Stimulated activated CD8-positive, alpha-beta memory T cell treated with anti-CD3 and anti-CD28 coated beads, Interleukin-12 subunit alpha, Interleukin-12 subunit beta, amount 100 ng/mL, for 24 hours (primary cell): ENCODE results near the gene YDJC.
"Not testable (repeated sequence)": the region's sequence is repeated elsewhere in the genome, so short reads cannot be mapped to it uniquely, and the experiment has no call there.

ENCODE experiments used
- DNase-seq: peaks from one replicate; pipeline ENCODE4 v3.0.0-alpha.2; 2020; ENCODE audit errors: extremely low read depth

The YDJC gene

DNA sequence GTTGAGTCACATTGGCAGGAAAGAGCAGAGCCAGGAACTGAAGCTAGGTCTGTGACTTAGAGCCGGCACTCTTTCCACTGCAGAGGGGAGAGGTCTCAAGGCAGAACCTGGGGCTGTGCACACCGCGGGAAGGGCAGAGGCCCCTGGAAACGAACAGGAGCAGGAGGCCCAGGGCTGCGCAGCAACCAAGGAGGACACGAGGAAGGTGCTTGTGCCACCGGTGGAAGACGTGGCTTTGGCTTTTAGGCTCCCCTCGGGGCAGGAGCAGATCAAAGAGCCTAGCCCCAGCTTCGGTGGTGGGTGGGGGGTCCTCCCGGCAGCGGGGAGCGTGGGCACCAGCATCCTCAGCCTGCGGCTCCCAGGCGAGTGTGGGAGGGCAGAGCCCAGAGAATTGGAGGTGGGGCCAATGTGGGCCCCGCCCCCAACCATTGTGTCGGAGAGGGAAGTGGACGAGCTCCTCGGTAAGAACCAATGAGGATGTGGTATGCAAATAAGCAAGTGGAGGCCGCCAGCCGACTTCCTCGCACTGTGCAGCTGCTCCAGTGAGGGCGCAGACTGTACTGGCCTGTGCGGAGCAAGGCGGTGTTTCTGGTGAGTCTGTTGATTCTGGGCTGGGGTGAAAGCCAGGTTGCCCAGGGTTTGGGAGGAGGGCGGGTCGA is 2.5 kb upstream of the YDJC start, which contains the start of gene CCDC116:
Gene CCDC116, plus strand, starts transcription at position 524 of the 659 bp plus-strand sequence. CDS start 422 bp downstream, outside the sequence.
- no peak for DNase-seq

DNA sequence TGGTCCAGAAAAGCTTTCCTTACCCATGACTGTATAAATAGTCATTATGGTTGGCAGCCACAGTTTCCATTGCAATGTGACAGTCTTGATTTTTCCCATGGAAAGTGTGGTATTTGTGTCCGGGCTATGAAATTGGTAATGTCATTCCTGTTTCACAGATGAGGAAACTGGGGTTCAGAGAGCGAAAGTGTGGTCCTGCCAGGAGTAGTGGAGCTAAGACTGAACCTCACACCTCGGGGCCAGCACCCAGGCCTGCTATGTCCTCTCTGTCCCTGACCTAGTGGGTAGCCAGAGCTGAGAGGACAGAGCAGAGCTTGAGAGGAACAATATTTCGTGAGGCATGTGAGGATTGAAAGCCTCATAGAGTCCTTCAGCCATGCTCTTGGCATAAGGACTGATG is 1.2 kb upstream of the YDJC start:
- no peak for DNase-seq

DNA sequence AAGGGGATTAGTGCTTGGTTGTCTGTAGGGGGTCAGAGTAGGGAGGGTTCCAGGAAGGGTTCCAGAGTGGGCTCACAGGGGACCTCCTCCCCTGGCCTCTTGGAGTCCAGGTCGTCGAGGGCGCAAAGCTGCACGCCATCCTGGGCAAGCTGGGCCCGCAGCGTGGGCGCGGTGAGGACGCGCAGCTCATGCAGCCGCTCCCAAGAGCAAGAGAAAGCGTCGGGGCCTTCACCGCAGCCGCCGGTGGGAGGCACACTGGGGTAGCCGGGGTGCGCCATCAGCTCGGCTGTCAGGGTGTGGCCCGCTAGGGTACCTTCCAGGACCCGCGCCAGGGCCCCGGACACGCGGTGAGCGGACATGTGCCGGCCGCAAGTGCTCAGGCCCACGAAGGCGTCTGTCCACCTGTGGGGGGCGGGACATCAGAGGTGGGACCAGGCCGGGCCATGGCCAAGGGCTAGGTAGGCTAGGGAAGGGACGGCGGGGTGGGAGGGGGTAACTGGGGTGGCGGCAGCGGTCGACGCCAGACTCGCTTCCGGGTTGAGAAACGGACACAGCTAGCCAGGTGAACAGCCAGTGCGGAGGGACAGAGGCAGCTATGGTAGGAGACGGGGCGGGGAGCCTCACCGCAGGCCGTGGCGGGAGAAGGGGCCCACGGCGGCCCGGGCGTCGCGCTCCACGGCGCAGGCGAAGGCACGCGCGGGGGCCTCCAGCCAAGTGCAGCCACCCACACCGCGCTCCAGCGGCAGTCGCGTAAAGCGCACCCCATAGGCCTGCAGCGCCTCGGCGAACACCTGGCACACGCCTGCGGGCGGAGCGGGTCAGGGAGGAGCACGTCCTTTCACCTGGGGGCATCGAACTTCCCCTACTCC is 1.2 kb downstream of the YDJC start:
- DNase-seq, result no peak

DNA sequence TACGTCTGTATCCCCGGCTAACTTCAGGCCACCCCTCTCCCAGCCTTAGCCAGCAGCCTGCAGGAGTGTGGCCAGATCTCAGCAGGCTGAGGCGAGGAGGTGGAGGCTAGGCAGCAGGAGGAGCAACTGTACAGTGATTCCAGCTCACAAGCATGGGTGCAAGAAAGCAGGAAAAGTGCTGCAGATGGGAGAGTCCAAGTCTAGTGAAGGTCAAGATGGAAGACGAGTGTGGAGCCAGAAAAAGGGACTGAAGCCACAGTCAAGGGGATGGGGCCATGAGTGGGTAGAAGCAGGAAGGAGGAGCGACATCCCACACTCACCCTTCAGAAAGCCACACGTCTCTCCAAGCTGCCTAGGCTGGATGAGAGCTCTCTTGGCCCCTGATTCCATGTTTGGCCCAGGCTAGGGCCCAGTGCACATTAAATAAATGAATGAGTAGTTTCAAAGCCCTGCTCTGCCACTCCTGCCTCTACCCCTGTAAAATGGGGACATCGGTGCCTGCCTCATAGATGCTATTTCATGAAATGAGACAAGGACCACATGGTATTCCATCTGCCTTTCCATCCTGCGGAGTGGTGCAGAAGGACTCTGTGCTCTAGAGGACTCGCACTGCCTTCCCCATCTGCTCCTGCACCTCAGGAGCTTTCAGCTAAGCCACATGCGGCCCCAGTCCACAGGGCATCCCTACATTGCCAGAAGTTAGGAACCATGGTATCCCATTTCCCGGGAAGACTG is 2.9 kb downstream of the YDJC start:
- no peak for DNase-seq

DNA sequence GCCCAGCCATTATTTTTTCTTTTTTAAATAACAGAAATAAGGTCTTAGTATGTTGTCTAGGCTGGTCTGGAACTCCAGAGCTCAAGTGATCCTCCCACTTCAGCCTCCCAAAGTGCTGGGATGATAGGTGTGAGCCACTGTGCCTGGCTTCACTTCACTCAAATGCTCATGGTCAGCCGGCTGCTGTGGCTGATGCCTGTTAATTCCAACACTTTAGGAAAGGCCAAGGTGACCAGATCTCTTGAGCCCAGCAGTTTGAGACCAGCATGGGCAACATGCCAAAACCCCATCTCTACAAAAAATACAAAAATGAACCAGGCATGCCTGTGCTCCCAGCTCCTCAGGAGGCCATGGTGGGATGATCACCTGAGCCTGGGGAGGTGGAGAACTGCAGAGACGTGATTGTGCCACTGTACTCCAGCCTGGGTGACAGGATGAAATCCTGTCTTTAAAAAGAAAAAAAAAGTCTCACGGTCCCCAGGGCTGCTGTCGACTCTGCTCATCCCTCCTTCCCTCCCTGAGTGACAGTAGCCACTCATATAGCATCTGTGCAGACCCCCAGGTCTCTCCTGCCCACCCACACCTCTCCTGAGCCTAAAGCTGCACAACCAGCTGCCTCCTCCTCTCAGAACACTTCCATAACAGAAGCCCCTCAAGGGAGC is 3.6 kb downstream of the YDJC start:
- DNase-seq, result no peak

DNA sequence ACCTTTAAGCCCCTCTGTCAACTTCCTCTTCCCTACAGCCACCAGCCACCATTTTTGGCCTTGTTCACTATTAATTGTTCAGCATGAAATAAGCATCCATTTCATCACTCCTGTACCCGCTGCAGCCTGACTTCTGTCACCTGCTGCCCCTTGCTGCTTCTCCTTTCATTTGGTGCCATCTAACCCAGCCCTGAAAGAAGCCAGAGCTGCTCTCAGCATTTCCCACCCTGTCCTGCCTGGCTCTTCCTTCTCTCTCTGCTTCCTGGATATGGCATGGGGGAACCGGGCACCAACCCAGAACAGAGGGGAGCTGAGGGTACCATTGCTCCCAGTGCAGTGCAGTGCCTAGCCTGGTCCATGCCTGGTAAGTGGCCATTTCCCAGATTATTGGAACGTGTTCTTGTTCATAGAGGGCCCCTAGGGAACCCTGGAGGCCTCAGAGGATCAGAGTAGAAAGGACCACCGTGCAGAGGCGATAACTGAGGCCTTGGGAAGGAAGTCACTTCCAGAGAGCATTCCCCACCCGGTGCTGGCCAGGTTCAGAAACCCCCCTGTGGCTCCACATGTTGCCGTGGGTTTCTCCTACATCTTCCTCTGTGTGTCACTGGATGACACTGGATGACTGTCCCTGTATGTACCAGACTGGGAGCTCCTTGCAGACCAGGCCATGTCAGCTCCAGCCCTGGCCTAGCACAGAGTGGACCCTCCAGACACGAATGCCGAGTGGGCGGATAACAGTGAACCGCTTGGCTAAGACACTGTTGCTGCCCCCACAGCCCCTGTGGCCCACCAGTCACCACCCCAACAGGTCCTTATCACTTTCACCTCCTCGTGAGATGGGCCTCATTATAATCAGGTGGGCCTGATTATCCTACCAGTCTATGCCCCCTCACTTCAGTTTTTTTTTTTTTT is 4.7 kb downstream of the YDJC start:
- DNase-seq, result no peak

DNA sequence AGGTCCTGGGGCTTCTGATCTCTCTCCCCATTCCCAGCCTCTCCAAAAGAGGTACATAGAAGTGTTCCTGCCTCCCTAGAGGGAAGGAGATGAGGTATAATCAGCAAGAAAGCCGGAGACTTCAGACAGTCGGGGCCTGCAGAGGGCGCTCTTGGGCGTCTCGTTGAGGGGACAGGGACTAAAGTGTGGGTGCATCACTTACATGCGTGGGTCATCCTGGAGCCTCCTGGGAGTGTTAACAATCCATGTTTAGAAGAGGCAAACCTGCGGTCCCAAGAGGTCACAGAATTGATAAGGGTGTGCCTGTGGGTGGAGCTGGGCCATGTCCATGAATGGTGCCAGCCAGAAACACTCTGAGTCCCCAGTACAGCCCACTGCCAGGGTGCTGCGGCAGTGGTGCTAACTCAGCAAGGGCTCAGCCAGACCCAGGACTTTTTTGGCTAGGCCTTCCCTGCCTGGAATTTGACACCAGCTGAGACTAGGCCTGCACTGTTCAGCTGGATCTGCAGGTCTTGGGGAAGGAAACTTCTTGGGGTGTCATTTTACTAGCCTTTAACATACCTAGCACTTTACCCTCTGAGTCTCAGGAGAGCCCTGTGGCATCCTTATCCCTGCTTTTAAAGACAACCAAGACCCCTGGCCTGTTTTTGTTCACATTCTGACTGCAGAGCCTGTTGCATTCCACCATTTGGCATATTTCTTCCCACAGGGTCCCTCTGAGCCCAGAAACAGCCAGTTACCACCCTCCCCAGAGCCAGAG is 5.5 kb downstream of the YDJC start:
- DNase-seq, result no peak

DNA sequence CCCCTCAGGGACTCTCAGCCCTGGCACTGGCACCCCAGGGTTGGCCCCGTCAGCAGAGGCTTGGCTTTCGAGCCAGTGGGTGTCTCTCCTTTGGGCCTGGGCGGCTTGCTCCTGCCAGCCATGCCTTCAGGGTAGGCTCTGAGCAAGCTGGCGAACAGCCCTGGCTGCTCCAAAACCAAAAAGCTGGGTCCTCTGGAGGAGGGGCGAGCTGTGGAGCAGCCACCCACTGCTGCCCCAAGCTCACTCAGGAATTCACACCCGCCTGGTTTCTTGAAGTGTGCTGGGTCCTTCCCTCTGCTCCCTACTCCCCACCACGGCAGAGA is 6.2 kb downstream of the YDJC start:
- DNase-seq, result no peak

DNA sequence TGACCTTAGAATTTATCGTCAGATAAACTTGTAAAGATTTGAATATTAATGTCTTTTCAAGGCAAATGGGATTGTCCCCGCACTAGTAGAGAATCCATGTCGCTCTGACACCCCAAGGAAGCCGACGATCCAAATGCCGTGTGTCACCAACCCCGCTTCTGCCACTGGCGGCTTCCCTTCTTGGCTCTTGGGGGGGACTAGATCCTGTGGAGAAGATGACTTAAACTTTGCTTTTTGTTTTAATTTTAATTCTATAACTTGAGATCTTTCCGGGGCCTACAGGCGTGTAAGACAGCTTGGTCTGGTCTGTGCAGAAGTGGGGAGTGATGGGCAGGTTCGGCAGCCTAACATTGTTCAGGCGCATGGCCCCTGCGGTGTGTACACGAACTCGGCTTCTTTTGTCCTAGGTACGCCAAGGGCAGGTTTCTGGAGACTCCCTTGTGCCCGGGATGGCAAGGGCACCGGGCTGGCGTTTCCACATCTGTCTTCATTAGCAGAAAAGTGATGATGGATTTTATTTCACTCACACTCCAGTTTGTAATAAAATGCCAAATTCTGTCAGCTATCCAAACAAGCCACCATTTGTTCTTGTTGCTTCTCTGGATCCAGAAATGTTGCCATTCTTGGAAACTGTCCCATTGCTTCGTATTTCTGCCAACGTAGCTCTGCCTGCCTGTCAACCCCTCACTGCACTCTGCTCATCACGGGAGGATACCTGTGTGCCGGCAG is 6.7 kb downstream of the YDJC start:
- no peak for DNase-seq

DNA sequence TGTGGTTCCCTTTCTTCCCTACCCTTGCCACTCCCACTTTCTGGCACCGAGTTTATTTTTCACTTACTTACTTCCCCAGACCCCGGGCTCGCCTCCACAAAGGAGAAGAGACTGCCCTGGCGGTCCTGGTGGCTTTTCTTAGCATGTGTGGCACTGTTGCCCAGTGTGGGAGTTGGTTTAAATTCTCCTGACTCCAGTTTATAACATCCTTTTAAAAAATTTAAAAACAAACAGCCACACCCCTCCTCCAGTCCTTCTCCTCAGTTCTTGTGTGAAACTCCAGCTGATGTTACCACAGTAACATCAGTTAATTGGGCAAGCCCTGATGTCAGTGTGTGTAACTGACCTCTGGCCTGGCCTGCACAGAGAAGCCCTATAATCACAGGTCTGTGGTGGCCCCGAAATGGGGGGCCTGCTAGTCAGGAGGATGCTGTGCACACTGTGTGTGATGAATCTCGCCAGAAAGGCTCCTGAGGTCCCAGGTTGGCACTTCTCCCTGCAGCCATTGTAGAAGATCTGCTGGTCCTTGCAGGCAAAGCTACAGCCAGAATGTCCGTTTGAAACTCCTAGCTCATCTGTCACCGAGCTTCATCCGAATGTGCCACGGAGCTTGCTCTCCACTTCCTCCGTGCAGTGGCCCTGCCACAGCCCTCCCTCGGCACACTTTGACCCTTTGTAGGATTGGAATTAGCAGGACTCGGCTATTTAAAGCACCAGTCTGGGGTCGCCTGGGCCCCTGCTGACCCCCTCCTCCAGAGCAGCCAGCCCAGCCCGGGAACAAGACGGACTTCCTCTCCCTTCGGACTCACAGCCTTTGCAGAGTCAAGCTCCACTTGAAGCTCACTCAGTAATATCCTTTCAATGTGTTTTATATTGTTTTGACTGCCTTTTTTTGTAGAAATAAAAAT is 7.6 kb downstream of the YDJC start:
- DNase-seq, result no peak

DNA sequence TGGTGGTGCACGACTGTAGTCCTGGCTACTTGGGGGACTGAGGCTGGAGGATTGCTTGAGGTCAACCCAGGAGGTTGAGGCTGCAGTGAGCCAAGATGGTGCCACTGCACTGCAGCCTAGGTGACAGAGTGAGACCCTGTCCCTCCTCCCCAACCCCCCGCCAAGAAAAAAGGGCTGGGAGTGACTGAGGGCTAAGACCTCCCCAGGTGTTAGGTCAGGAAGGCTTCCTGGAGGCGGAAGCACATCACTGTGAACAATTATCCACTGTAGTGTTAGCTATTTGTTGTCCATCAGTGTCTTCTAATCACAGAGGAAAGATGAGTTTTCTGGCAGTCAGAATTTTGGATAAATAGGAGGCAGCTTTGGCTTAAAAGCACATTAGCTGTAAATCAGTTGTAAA is 8.8 kb downstream of the YDJC start:
- DNase-seq, result no peak

DNA sequence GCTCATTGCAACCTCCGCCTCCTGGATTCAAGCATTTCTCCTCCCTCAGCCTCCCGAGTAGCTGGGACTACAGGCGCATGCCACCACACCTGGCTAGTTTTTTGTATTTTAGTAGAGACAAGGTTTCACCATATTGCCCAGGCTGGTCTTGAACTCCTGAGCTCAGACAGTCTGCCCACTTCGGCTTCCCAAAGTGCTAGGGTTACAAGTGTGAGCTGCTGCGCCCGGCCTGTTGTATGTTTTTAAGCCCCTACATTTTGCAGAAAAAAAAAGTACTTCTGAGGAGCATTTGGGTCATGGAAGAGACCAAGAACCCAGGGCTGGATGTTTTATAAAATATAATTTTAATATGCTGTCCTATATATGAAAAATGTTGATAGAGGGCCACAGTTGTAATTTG is 12.5 kb downstream of the YDJC start:
- DNase-seq, result not testable (repeated sequence)

DNA sequence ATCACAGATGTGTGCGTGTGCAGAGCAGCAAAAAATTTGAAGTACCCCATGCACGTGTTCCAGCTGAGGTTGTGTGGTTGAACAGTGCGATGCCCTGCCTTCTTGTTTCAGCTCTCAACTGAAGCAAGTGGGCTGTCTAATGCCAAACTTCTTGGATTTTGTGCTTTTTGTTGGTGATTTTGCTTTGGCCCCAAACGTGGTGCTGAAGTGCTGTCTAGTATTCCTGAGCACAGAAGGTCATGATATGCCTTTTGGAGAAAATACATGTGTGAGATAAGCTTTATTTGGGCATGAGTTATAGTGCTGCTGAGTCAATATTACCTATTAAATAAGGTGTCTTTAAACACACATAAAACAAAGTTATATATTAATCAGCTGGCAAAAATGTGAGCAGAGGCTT is 14.1 kb downstream of the YDJC start:
- DNase-seq, result no peak

DNA sequence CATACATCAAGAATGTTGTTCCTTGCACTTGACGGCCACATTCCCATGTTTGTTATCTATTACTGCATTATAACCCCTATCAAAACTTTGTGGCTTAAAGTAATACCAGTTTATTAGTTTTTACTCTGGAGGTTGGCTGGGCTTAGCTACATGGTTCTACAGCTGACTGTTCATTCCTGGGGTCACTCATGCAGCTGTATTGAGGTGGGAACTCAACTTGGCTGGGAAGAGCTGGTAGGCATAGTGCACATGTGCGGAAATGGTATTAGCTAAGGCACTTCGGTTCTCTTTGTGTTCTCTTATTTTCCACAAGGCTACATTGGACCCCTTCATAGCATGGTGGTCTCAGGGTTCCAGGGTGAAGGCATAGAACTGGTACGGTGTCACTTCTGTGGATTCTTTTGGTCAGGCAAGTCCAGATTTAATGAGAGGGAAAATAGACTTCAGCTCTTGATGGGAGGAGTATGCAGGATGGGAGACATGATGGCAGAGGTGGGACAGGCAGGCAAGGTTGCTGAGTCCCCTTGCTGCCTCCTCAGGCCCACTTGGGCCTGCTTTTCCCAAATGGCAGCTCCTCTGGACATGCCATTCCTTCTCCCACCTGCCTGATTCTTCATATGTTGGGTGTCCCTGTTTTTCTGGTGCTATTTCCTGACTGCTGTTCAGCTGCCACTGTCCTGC is 16.1 kb downstream of the YDJC start:
- no peak for DNase-seq

DNA sequence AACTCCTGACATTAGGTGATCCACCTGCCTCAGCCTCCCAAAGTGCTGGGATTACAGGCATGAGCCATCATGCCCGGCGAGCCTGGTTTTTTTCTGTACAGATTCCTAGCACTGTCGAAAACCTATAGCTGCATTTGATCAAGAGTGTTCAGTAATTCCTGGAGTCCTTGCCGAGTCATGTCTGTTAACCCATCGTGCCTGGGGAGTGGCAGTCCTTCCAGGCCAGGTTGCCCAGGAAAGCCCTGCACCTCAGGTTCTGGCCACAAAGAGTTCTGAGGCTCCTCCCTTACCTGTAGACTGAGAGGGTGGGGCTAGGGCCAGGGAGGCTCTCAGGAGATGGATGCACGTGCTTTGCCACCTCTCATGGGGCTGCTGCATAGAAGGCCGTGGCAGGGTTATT is 17.0 kb downstream of the YDJC start:
- no peak for DNase-seq

DNA sequence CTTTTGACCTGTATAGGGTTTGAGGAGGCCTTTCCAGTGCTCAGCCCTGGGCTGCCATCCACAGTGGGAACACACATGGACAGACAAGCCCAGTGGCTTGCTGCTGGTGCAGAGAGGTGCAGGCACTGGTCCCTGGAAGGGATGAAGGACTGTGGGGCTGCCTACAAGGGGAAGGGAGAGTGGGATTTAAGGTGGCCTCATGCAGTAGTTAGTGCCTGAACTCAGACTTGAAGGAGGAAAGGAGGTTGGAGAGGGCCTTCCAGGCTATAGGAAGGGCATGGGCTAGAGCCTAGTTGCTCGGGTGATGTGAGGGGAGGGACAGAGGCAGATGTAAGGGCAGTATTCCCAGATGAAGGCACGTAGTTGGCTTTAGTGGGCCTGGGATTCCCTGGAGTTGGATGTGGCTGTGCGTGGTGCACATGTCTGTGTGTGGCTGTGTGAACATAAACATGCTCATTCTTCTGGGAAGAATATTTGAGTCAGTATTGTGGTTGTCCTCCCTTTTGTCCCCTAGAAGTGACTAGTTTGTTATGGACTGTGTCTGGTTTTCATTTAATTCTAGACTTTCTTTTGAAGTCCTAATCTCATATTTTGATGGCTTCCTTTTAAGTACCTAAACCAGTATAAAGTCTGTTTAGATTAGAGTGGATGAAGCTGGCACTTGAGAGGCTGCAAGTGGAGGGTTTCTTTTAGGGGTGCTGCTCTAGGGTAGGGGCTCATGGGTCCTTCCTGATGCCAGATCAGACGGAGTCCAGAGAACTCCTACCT is 18.4 kb downstream of the YDJC start:
- DNase-seq, result no peak

DNA sequence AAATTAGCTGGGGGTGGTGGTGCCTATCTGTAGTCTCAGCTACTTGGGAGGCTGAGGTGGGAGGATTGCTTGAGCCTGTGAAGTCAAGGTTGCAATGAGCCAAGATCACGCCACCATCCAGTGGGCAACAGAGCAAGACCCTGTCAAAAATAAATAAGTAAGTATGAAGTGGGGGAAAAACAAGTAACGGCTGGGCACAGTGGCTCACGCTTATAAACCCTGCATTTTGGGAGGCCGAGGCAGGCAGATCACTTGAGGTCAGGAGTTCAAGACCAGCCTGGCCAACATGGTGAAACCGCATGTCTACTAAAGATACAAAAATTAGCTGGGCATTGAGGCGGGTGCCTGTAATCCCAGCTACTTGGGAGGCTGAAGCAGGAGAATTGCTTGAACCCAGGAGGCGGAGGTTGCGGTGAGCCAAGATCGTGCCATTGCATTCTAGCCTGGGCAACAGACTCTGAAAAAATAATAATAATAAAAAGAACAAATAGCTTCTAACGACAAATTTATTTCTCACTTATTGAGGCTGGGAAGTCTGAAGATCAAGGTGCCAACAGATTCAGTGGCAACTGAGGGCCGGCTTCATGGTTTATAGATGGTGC is 20.2 kb downstream of the YDJC start:
- DNase-seq, result not testable (repeated sequence)
